Activated CD8-positive, alpha-beta memory T cell treated with anti-CD3 and anti-CD28 coated beads, Interleukin-2, amount 50 U/mL, for 4 hours (primary cell): ENCODE results near the gene THSD8.

Experiments used
- DNase-seq: peaks from one replicate; pipeline ENCODE4 v3.0.0-alpha.2; 2020

THSD8 gene

GRCh38 chr19:12801466-12802266 lies at the start of gene THSD8, which contains the start of gene PRDX2:
Gene THSD8 (plus strand): TSS chr19:12802069. CDS start chr19:12802072, 3 bp downstream.
Gene PRDX2 (minus strand): TSS chr19:12801800. CDS start chr19:12801261, 539 bp downstream.
- peak; percentile 63 for DNase-seq

- no peak for DNase-seq
Measured at GRCh38 chr19:12754465-12755196, 47.2 kb upstream of the THSD8 start.

- no peak for DNase-seq
Measured at GRCh38 chr19:12756150-12756883, 45.6 kb upstream of the THSD8 start.

GRCh38 chr19:12757544-12758274 lies 44.2 kb upstream of the THSD8 start:
- peak; percentile 64 for DNase-seq

GRCh38 chr19:12759686-12760085 lies 42.2 kb upstream of the THSD8 start:
- DNase-seq, result no peak

GRCh38 chr19:12763100-12763499 lies 38.8 kb upstream of the THSD8 start:
- DNase-seq, result no peak

- no peak for DNase-seq
Measured at GRCh38 chr19:12764698-12765097, 37.2 kb upstream of the THSD8 start.

- DNase-seq, result peak; percentile 86
Measured at GRCh38 chr19:12766051-12766521, 35.8 kb upstream of the THSD8 start.

- no peak for DNase-seq
Measured at GRCh38 chr19:12767150-12767549, 34.7 kb upstream of the THSD8 start.

- no peak for DNase-seq
Measured at GRCh38 chr19:12767666-12768065, 34.2 kb upstream of the THSD8 start.

- peak; percentile 60 for DNase-seq
Measured at GRCh38 chr19:12769689-12770088, 32.2 kb upstream of the THSD8 start.

GRCh38 chr19:12770922-12771321 lies 30.9 kb upstream of the THSD8 start:
- DNase-seq, result no peak

GRCh38 chr19:12772323-12772722 lies 29.5 kb upstream of the THSD8 start:
- no peak for DNase-seq

GRCh38 chr19:12773571-12773970 lies 28.3 kb upstream of the THSD8 start:
- DNase-seq, result no peak

- peak; percentile 49 for DNase-seq
Measured at GRCh38 chr19:12774588-12775555, 27.0 kb upstream of the THSD8 start, which contains the start of gene HOOK2. Gene HOOK2 (minus strand): TSS chr19:12775552. CDS start chr19:12775449, 103 bp downstream.

GRCh38 chr19:12777217-12778016 lies 24.5 kb upstream of the THSD8 start:
- DNase-seq, result peak; percentile 84

GRCh38 chr19:12778017-12778904 lies 23.6 kb upstream of the THSD8 start:
- no peak for DNase-seq

GRCh38 chr19:12778905-12779161 lies 23.0 kb upstream of the THSD8 start:
- DNase-seq, result no peak
